HG03064 (cell line): ENCODE data around the gene ACAP1.
A peak's percentile ranks its signal among the peaks of the same experiment; 100 is the strongest.

Experiments
- ATAC-seq: cut with Tn5 transposase; IDR thresholded peaks from one replicate; pipeline ENCODE4 v1.9.1; 2021; ENCODE audit warnings: low read depth; ENCODE audit not compliant: unreplicated experiment

ACAP1 gene

GRCh38 chr17:7383742-7384488 is 47.6 kb downstream of the ACAP1 start:
- ATAC-seq: no peak

- no peak for ATAC-seq
These were observed 48.3 kb downstream of the ACAP1 start for GRCh38 chr17:7384489-7385081.

DNA sequence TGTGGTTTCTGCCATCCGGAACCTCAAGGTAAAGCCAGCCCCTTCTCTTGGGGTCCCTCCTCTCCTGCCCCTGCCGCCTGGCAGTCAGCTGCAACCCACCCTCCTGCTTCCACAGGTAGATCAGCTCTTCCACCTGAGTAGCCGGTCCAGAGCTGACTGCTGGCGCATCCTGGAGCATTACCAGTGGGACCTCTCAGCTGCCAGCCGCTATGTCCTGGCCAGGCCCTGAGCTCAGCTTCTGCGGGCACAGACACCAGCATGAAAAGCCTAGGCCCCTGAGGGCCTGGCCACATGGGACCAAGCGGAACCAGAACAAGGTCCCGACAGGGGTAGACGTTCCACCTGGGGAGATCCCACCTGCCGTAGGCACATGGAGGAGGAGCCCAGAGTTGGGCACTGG is 52.5 kb downstream of the ACAP1 start:
- ATAC-seq: no peak

GRCh38 chr17:7389924-7390910 is 53.9 kb downstream of the ACAP1 start:
- no peak for ATAC-seq

GRCh38 chr17:7391307-7391706 is 55.0 kb downstream of the ACAP1 start:
- ATAC-seq: no peak

GRCh38 chr17:7392696-7393612 is 56.6 kb downstream of the ACAP1 start:
- ATAC-seq: no peak

- peak; percentile 52 for ATAC-seq
These were observed 57.5 kb downstream of the ACAP1 start for GRCh38 chr17:7393613-7394451.

GRCh38 chr17:7394452-7395191 is 58.3 kb downstream of the ACAP1 start, which contains the start of gene PLSCR3:
Gene PLSCR3, minus strand, starts transcription at chr17:7394525. Its CDS starts 415 bp downstream, at chr17:7394110.
- ATAC-seq: peak; percentile 66

DNA sequence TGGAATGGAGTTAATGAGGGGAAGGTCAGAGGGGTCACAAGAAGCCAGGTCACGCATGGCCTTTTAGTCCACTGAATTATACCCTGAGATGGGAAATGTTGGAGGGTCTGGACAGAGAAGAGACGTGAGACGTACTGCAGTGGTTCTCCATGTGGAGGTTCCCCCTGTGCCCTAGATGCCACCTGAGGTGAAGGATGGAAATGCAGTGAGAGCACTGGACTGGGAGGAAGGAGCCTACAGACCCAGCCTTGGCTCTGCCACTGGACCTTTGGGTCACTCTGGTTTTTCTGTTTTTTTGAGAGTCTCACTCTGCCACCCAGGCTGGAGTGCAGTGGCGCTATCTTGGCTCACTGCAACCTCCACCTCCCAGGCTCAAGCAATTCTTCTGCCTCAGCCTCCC is 59.8 kb downstream of the ACAP1 start:
- ATAC-seq: no peak

GRCh38 chr17:7398612-7399011 is 62.3 kb downstream of the ACAP1 start:
- no peak for ATAC-seq
